ENCODE measurements around the gene SEMA3C. TPM values are rescaled to one million over a fixed set of nuclear protein-coding genes. Genes with fewer than 3 reads are reported as not detected.

SEMA3C gene
- polyA plus RNA-seq (ENCODE audit: insufficient read length in 4 of 4): 10 to 100 TPM; 31.7 to 39.6 (median 35.6) TPM

DNA sequence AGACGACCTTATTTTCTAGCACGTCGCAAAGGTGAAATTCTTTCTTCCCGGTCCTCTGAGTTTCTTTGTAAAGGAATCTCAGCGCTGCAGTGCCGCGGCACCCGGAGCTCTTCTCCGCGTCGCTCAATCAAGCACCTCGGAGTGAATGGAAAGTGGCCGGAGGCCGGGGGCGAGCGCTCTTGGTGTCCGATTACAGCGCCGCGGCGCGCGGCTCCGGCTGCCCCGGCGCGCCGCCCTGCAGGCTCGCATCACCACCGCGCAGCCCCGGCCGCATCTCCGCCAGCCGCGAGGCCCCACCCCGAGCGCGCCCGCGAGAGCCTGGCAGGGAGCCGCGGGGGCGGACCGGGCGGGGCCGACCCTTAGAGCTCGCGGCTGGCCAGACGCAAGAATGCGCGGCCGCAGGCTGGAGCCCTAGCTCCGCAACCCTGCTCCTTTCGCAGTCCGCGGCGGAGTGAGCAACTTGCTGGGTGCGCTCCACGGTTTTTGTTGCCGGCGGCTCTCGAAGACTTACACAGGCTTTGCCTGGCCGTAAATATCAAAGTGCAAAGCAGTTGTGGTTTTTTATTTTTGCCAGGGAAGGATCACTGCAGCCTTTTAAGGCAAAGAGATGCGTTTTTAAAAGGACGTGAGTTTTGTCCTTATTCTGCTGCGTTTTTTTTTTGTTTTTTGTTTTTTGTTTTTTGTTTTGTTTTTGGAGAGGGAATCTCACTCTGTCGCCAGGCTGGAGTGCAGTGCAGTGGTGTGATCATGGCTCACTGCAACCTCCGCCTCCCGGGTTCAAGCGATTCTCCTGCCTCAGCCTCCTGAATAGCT is at the start of gene SEMA3C:
Gene SEMA3C (minus strand): TSS at position 143 of the 813 bp plus-strand sequence. CDS start 2,270 bp downstream, outside the sequence.
- DNase-seq (ENCODE audit: low read depth in 4 of 4, low spot score in 3 of 4): peak; percentile 78 to 87 (median 86)

GRCh38 chr7:80968606-80969005 is 49.8 kb upstream of the SEMA3C start:
- DNase-seq (ENCODE audit: low read depth in 4 of 4, low spot score in 3 of 4): no peak

GRCh38 chr7:80967917-80968297 is 49.1 kb upstream of the SEMA3C start:
- DNase-seq (ENCODE audit: low read depth in 4 of 4, low spot score in 3 of 4): no peak

DNA sequence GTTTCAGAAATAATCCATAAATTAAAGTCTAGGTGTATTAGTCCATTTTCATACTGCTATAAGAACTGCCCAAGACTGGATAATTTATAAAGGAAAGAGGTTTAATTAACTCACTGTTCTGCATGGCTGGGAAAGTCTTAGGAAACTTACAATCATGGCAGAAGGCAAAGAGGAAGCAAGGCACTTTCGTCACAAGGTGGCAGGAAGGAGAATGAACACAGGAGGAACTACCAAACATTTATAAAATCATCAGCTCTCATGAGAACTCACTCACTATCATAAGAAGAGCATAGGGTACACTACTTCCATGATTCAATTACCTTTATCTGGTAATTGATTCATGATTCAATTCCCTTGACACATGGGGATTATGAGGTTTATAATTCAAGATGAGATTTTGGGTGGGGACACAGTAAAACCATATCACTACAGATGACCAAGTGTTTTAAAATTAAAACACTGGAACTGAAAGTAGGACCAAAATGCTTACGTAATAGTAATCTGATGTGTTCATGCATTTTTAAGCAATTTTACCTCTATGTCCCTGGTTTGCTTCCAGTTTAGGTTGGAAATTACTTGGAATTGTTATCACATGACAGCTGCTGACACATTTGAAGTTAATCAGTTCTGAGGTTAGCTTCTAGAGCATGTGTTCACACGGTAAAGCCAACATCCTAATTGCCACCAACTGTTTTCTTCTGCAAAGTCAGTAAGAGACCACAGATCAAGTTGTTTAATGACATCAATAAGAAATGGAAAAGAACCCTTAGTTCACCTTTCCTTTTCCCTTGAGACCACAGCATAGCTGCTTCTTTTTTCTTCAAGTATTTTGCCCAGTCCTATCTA is 48.4 kb upstream of the SEMA3C start:
- DNase-seq (ENCODE audit: low read depth in 4 of 4, low spot score in 3 of 4): no peak

- DNase-seq (ENCODE audit: low read depth in 4 of 4, low spot score in 3 of 4): no peak
Observed at GRCh38 chr7:80960244-80960795, 41.5 kb upstream of the SEMA3C start.

DNA sequence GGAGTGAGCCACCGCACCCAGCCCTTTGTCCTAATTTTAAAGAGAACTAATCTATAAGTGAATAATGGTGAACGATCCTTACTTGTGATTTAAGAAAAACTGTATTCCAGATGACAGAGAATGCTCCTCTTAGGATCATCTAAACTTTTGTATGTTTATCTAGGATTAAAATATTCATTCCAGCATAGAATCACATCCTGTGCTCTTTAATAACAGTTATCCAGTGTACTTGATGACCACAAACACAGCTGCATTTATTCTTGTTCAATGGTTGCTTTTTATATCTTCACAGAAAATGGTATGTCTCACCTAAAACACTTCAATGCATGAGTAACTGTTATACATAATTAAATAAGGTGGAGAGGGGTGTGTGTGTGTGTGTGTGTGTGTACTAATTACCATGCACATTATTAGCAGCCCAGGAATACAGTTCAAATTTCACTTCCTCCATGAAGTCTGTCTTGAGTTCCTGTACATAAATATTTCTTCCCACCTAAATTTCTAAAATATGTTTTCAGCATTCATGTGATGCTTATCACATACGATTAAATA is 38.5 kb upstream of the SEMA3C start:
- no peak for DNase-seq (ENCODE audit: low read depth in 4 of 4, low spot score in 3 of 4)

DNA sequence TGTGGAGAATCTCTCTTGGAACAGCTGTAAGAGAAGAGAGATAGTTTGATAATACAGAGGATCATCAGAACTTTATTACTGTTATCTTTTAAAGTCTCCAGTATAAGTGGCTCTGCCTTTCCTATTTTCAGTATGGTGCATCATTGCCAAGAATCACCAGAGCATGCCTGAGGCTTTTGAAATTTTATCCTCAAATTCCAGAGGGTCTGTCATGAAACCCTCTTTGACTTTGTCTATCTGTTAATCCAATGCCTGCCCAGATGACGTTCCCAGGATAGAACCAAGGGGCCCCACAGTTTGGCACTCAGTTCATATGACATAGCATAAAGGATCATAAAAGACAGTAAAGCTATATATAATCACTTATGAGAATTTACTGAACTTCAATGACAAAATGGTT is 35.3 kb upstream of the SEMA3C start:
- no peak for DNase-seq (ENCODE audit: low read depth in 4 of 4, low spot score in 3 of 4)

DNA sequence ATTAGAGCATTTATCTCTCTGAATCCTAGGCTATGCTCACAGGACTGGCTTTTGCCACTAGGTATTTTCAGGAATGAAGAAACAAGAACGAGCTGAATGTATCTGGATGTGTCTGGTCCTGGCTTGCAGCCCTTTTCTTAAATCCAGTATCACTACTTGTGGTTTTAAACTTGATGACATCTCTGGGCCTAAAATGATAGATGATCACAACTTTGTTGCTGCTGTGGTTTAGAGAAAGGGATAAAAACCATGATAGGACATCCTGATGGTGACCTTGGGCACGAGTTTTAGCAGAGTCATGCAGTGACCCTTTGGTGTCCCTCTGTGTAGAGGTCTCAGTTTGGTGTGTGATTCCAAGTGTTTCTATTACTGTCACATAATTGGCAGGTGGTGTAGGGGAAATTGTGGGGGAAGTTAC is 31.7 kb upstream of the SEMA3C start:
- DNase-seq (ENCODE audit: low read depth in 4 of 4, low spot score in 3 of 4): no peak

DNA sequence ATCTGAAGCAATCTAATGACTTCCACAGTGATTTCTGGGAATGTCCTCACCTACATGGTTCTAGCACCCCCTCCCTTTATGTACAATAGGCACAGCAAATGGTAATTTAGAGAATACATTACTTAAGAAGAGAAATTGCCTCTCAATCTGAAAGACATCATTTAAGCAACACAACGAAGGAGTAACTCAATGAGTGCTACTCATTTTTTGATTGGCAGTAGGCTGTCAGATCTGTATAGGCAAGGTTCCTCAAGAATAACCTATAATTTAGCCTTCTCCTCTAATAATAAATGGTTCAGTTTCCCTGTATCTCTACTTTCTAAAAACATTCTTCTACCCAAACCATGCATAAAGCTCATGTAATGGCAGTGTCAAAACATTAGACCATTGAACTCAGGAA is 30.6 kb upstream of the SEMA3C start:
- DNase-seq (ENCODE audit: low read depth in 4 of 4, low spot score in 3 of 4): no peak

DNA sequence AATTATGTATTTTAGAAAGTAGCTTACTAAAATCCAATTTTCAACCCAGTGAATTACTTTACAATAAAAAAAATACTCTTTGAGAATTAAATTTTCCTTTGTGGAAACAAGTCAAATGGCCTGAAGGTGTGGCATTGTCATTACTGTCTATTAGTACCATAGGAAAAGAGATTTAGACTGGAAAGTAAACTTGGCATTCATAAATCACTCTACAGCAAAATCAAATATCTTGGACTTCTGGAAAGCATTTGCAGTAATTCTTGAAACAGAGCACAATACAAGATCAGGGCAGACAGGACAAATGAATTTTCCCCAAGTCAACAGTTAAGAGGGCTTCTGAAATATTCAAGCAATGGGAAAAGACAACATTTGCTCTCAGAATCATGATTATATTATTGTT is 28.0 kb upstream of the SEMA3C start:
- no peak for DNase-seq (ENCODE audit: low read depth in 4 of 4, low spot score in 3 of 4)

DNA sequence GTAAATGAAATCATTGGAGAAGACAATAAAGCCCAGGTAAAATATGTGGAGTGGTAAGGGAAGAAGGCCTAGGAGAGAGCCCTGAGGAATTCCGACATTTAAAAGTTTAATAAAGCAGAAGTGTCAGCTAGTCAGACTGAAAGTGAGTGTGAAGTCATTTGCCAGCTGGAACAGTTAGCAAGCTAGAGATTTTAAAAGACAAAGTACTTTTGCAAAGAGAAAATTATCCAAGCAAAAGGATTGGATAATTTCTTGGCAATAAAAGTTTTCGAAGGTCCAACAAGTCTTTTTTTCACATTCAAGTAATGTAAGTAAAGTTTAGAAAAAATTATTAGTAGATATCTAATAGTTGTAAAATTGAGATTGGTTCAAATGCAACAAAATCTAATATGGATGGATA is 27.1 kb upstream of the SEMA3C start:
- DNase-seq (ENCODE audit: low read depth in 4 of 4, low spot score in 3 of 4): no peak

DNA sequence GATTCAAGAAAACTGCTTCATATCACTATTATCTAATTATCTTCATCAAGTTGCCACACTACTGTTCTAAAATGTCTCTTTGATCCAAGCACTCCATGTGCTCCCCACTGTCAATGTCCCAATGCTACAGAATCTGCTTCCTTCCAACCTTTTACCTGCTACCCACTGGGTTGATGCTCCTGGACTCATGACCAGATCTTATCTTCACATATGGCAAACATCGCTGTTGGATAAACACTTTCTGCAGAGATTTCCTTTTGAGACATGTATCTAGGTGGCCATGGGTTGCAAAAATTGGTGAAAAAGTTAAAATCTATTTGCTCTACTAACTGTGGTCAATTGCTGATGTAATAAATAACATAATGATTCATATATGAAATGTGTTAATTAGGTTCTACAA is 24.5 kb upstream of the SEMA3C start:
- DNase-seq (ENCODE audit: low read depth in 4 of 4, low spot score in 3 of 4): no peak

DNA sequence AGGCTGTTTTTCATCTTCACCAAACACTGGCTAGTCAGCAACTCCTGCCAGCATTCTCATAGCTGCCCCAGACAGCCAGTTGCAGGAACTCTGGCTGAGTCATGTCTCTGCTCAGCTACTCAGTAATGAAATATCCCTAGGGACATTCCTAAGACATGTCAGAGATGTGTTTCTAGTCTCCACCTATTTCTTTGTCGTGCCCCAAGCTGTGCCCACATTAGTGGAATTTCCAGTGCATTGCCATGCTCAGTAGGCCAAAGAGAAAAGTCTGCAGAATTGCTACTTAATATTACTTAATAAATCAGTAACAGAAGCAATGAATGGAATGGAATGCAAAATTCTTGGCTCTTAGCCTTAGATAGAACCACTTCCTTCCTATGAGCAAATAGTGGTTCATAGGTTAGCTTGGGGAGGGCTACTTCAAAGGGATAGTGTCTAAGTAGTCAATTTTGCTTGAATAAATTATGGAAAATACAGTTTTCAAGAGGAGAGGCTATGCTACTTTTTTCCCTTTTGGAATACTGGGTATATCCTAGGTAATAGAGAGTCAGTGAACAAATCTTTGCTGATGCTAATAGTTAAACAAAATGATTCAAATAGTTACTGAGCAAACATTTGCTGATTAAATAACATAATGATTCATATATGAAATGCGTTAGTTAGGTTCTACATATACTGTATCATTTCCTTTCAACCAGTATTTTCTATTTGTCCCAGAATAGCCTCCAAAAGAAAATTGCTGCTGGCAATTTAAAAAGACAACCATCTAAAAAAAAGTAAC is 23.6 kb upstream of the SEMA3C start:
- DNase-seq (ENCODE audit: low read depth in 4 of 4, low spot score in 3 of 4): no peak

GRCh38 chr7:80941208-80941758 is 22.4 kb upstream of the SEMA3C start:
- no peak for DNase-seq (ENCODE audit: low read depth in 4 of 4, low spot score in 3 of 4)

- no peak for DNase-seq (ENCODE audit: low read depth in 4 of 4, low spot score in 3 of 4)
Observed at GRCh38 chr7:80940539-80941207, 21.8 kb upstream of the SEMA3C start.

DNA sequence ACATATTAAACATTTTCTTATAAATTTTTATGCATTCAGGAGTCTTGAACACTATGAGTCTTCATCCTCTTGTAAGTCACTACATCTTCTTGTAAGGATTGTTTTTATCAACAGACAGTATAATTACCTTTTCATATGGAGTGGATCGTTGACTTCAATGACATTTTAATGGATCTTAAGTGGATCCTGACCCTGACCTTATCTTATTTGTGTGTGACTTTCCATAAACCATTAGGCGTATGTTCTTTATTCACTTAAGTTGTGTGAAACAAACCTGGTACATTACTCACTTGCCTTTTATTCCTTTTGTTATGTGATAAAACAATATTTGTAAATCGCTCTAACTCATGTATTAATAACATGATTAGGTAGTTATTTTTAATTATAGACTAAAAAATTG is 18.5 kb upstream of the SEMA3C start:
- no peak for DNase-seq (ENCODE audit: low read depth in 4 of 4, low spot score in 3 of 4)

- DNase-seq (ENCODE audit: low read depth in 4 of 4, low spot score in 3 of 4): no peak
Observed at GRCh38 chr7:80935991-80936780, 17.3 kb upstream of the SEMA3C start.

GRCh38 chr7:80934321-80934720 is 15.5 kb upstream of the SEMA3C start:
- DNase-seq (ENCODE audit: low read depth in 4 of 4, low spot score in 3 of 4): no peak

GRCh38 chr7:80932536-80932935 is 13.7 kb upstream of the SEMA3C start:
- no peak for DNase-seq (ENCODE audit: low read depth in 4 of 4, low spot score in 3 of 4)

Measured in right renal pelvis (tissue), 4 donors.